ENCODE results near the gene C14orf39. TPM values are rescaled to one million over a fixed set of nuclear protein-coding genes. Genes with fewer than 3 reads are reported as not detected.
"Not testable (repeated sequence)": the region's sequence is repeated elsewhere in the genome, so short reads cannot be mapped to it uniquely, and the experiment has no call there.

The C14orf39 gene
- total and polyA plus RNA-seq, 4 donors = 0.60 TPM; not detected in 3

GRCh38 chr14:60502541-60502940 lies 16.7 kb upstream of the C14orf39 start:
- no peaks in the 10 kb centered on the region for H3K9me3 ChIP-seq (ENCODE audit: control insufficient read depth, low read length)
- no peaks in the 10 kb centered on the region for H3K4me1 ChIP-seq (ENCODE audit: control insufficient read depth in 1 of 2, insufficient read depth in 2 of 2, low read length in 2 of 2)
- intact Hi-C loops (cut with DNase I) = no loop called here
- peaks cover 0 to 4% of the 10 kb centered on the region in 2 donors for H3K27me3 ChIP-seq (ENCODE audit: control insufficient read depth in 1 of 2, insufficient read depth in 2 of 2, low read length in 1 of 2)
- H3K27ac ChIP-seq (ENCODE audit: low read depth in 1 of 2, low read length in 2 of 2) = no peak overlapping the region
- no peak overlapping the region for H3K4me3 ChIP-seq (ENCODE audit: low read length in 2 of 2)
- DNase-seq (no peak), ATAC-seq (ENCODE audit: low FRiP score) (no peak)
- H3K36me3 ChIP-seq (ENCODE audit: control insufficient read depth in 1 of 2, insufficient read depth in 2 of 2, low read length in 1 of 2) = no peaks in the 10 kb centered on the region

DNA sequence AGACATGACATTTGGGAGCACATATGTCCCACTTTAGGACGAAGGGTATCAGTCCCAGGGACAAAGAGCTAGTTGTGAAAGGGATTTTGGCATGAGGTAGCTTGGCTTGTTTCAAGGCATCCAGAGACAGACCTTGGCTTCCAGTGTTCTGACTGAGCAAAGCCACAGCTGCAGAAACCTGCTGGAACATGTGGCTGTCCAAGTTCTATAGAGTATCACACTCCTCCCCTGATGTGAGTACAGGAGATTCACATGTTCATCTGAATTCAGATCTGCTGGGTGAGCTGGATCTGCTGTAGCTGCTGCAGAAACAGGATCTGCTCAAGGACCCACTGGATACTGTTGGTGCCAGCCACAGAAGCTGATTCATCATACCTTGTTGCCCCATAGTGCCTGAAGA lies 10.1 kb upstream of the C14orf39 start:
- Histone ChIP-seq H3K27me3 (ENCODE audit: control insufficient read depth in 1 of 2, insufficient read depth in 2 of 2, low read length in 1 of 2) (peaks cover 0 to under 1% of the 10 kb centered on the region in 2 donors), H3K27ac (ENCODE audit: low read depth in 1 of 2, low read length in 2 of 2) (no peak overlapping the region), H3K4me3 (ENCODE audit: low read length in 2 of 2) (no peak overlapping the region), H3K36me3 (ENCODE audit: control insufficient read depth in 1 of 2, insufficient read depth in 2 of 2, low read length in 1 of 2) (no peaks in the 10 kb centered on the region), H3K9me3 (ENCODE audit: control insufficient read depth, low read length) (peaks cover 10% of the 10 kb centered on the region), H3K4me1 (ENCODE audit: control insufficient read depth in 1 of 2, insufficient read depth in 2 of 2, low read length in 2 of 2) (no peaks in the 10 kb centered on the region)
- DNase-seq = no peak
- no peak for ATAC-seq (ENCODE audit: low FRiP score)
- WGBS, 2 donors = 69 to 75% methylated on average over 1 of the region's 1 CpG
- intact Hi-C loops (cut with DNase I) = no loop called here

- Histone ChIP-seq H3K27me3 (ENCODE audit: control insufficient read depth in 1 of 2, insufficient read depth in 2 of 2, low read length in 1 of 2) (peaks cover 0 to under 1% of the 10 kb centered on the region in 2 donors), H3K4me1 (ENCODE audit: control insufficient read depth in 1 of 2, insufficient read depth in 2 of 2, low read length in 2 of 2) (no peaks in the 10 kb centered on the region), H3K36me3 (ENCODE audit: control insufficient read depth in 1 of 2, insufficient read depth in 2 of 2, low read length in 1 of 2) (no peaks in the 10 kb centered on the region), H3K4me3 (ENCODE audit: low read length in 2 of 2) (no peak overlapping the region), H3K27ac (ENCODE audit: low read depth in 1 of 2, low read length in 2 of 2) (no peak overlapping the region), H3K9me3 (ENCODE audit: control insufficient read depth, low read length) (peaks cover 5% of the 10 kb centered on the region)
- 84 to 90% methylated on average over 3 of the region's 3 CpGs for WGBS, 2 donors
- DNase-seq = no peak
- no peak for ATAC-seq (ENCODE audit: low FRiP score)
- intact Hi-C loops (cut with DNase I) = no loop called here
These were observed 4.4 kb upstream of the C14orf39 start for GRCh38 chr14:60490270-60490669.

- ATAC-seq (ENCODE audit: low FRiP score) (no peak), DNase-seq (no peak)
- no peaks in the 10 kb centered on the region for H3K36me3 ChIP-seq (ENCODE audit: control insufficient read depth in 1 of 2, insufficient read depth in 2 of 2, low read length in 1 of 2)
- no peak overlapping the region for H3K4me3 ChIP-seq (ENCODE audit: low read length in 2 of 2)
- H3K27me3 ChIP-seq (ENCODE audit: control insufficient read depth in 1 of 2, insufficient read depth in 2 of 2, low read length in 1 of 2) = peaks cover 0 to 3% of the 10 kb centered on the region in 2 donors
- intact Hi-C loops (cut with DNase I) = no loop called here
- H3K9me3 ChIP-seq (ENCODE audit: control insufficient read depth, low read length) = peaks cover 1% of the 10 kb centered on the region
- H3K4me1 ChIP-seq (ENCODE audit: control insufficient read depth in 1 of 2, insufficient read depth in 2 of 2, low read length in 2 of 2) = no peaks in the 10 kb centered on the region
- no peak overlapping the region for H3K27ac ChIP-seq (ENCODE audit: low read depth in 1 of 2, low read length in 2 of 2)
These were observed 2.3 kb upstream of the C14orf39 start for GRCh38 chr14:60488175-60488574.

- H3K4me1 ChIP-seq (ENCODE audit: control insufficient read depth in 1 of 2, insufficient read depth in 2 of 2, low read length in 2 of 2) = no peaks in the 10 kb centered on the region
- ATAC-seq (ENCODE audit: low FRiP score) = no peak
- no peak for DNase-seq
- no peak overlapping the region for H3K4me3 ChIP-seq (ENCODE audit: low read length in 2 of 2)
- H3K36me3 ChIP-seq (ENCODE audit: control insufficient read depth in 1 of 2, insufficient read depth in 2 of 2, low read length in 1 of 2) = no peaks in the 10 kb centered on the region
- no peak overlapping the region for H3K27ac ChIP-seq (ENCODE audit: low read depth in 1 of 2, low read length in 2 of 2)
- WGBS, 2 donors = 26% methylated on average over 2 of the region's 2 CpGs
- H3K27me3 ChIP-seq (ENCODE audit: control insufficient read depth in 1 of 2, insufficient read depth in 2 of 2, low read length in 1 of 2) = peaks cover 0 to 3% of the 10 kb centered on the region in 2 donors
- H3K9me3 ChIP-seq (ENCODE audit: control insufficient read depth, low read length) = peaks cover 1% of the 10 kb centered on the region
- intact Hi-C loops (cut with DNase I) = no loop called here
These were observed 1.3 kb upstream of the C14orf39 start for GRCh38 chr14:60487211-60487610.

- H3K9me3 ChIP-seq (ENCODE audit: control insufficient read depth, low read length) = peaks cover 1% of the 10 kb centered on the region
- DNase-seq (peak in 1 of 2 donors; percentile 67), ATAC-seq (ENCODE audit: low FRiP score) (peak; percentile 26)
- H3K4me3 ChIP-seq (ENCODE audit: low read length in 2 of 2) = no peak overlapping the region
- H3K27ac ChIP-seq (ENCODE audit: low read depth in 1 of 2, low read length in 2 of 2) = no peak overlapping the region
- WGBS, 2 donors = 4 to 6% methylated on average over 25 of the region's 25 CpGs
- peaks cover 0 to 3% of the 10 kb centered on the region in 2 donors for H3K27me3 ChIP-seq (ENCODE audit: control insufficient read depth in 1 of 2, insufficient read depth in 2 of 2, low read length in 1 of 2)
- H3K4me1 ChIP-seq (ENCODE audit: control insufficient read depth in 1 of 2, insufficient read depth in 2 of 2, low read length in 2 of 2) = no peaks in the 10 kb centered on the region
- H3K36me3 ChIP-seq (ENCODE audit: control insufficient read depth in 1 of 2, insufficient read depth in 2 of 2, low read length in 1 of 2) = no peaks in the 10 kb centered on the region
- intact Hi-C loops (cut with DNase I) = no loop called here
These were observed 736 bp downstream of the C14orf39 start for GRCh38 chr14:60485057-60485597.

GRCh38 chr14:60482743-60483142 lies 3.1 kb downstream of the C14orf39 start:
- no peak for ATAC-seq (ENCODE audit: low FRiP score)
- WGBS, 2 donors = 72 to 76% methylated on average over 1 of the region's 1 CpG
- Histone ChIP-seq H3K27me3 (ENCODE audit: control insufficient read depth in 1 of 2, insufficient read depth in 2 of 2, low read length in 1 of 2) (peaks cover 0 to 3% of the 10 kb centered on the region in 2 donors), H3K9me3 (ENCODE audit: control insufficient read depth, low read length) (peaks cover 1% of the 10 kb centered on the region), H3K4me3 (ENCODE audit: low read length in 2 of 2) (no peak overlapping the region), H3K27ac (ENCODE audit: low read depth in 1 of 2, low read length in 2 of 2) (no peak overlapping the region), H3K36me3 (ENCODE audit: control insufficient read depth in 1 of 2, insufficient read depth in 2 of 2, low read length in 1 of 2) (no peaks in the 10 kb centered on the region), H3K4me1 (ENCODE audit: control insufficient read depth in 1 of 2, insufficient read depth in 2 of 2, low read length in 2 of 2) (no peaks in the 10 kb centered on the region)
- intact Hi-C loops (cut with DNase I) = no loop called here
- no peak for DNase-seq

DNA sequence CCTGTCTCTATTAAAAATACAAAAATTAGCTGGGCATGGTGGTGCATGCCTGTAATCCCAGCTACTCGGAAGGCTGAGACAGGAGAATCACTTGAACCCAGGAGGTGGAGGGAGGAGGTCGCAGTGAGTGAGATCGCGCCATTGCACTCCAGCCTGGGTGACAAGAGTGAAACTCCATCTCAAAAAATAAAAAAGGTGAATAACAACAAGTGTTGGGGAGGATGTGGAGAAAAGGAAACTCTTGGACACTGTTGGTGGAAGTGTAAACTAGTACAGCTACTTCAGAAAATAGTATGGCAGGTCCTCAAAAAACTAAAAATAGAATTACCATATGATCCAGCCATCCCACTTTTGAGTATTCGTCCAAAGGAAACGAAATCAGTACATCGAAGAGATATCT lies 5.6 kb downstream of the C14orf39 start:
- intact Hi-C loops (cut with DNase I); H3K4me1 ChIP-seq (ENCODE audit: control insufficient read depth in 1 of 2, insufficient read depth in 2 of 2, low read length in 2 of 2); H3K27ac ChIP-seq (ENCODE audit: low read depth in 1 of 2, low read length in 2 of 2); ATAC-seq (ENCODE audit: low FRiP score); H3K4me3 ChIP-seq (ENCODE audit: low read length in 2 of 2); H3K27me3 ChIP-seq (ENCODE audit: control insufficient read depth in 1 of 2, insufficient read depth in 2 of 2, low read length in 1 of 2); H3K36me3 ChIP-seq (ENCODE audit: control insufficient read depth in 1 of 2, insufficient read depth in 2 of 2, low read length in 1 of 2); DNase-seq; H3K9me3 ChIP-seq (ENCODE audit: control insufficient read depth, low read length): not testable (repeated sequence)
- WGBS, 2 donors = 92 to 95% methylated on average over 7 of the region's 7 CpGs

GRCh38 chr14:60455875-60456274 lies 30.0 kb downstream of the C14orf39 start:
- WGBS, 2 donors = 51% methylated on average over 4 of the region's 4 CpGs
- Histone ChIP-seq H3K27ac (ENCODE audit: low read depth in 1 of 2, low read length in 2 of 2) (no peak overlapping the region), H3K27me3 (ENCODE audit: control insufficient read depth in 1 of 2, insufficient read depth in 2 of 2, low read length in 1 of 2) (no peaks in the 10 kb centered on the region), H3K4me1 (ENCODE audit: control insufficient read depth in 1 of 2, insufficient read depth in 2 of 2, low read length in 2 of 2) (no peaks in the 10 kb centered on the region), H3K36me3 (ENCODE audit: control insufficient read depth in 1 of 2, insufficient read depth in 2 of 2, low read length in 1 of 2) (no peaks in the 10 kb centered on the region), H3K4me3 (ENCODE audit: low read length in 2 of 2) (no peak overlapping the region), H3K9me3 (ENCODE audit: control insufficient read depth, low read length) (no peaks in the 10 kb centered on the region)
- DNase-seq = no peak
- intact Hi-C loops (cut with DNase I) = no loop called here
- ATAC-seq (ENCODE audit: low FRiP score) = no peak

Data from aorta (tissue), 5 donors.